ENCODE data around the gene SPATC1L.

The SPATC1L gene

GRCh38 chr21:46122758-46123683 is 61.2 kb downstream of the SPATC1L start:
- Histone ChIP-seq H3K36me3 (ENCODE audit: control insufficient read depth in 2 of 2, insufficient read depth in 2 of 2, low read length in 2 of 2) (peaks cover 3 to 13% of the 10 kb centered on the region in 2 donors), H3K27ac (ENCODE audit: low read depth in 2 of 2, low read length in 2 of 2) (no peak overlapping the region), H3K4me3 (ENCODE audit: low read length in 2 of 2) (no peak overlapping the region), H3K9me3 (ENCODE audit: control insufficient read depth in 2 of 2, low read length in 2 of 2) (no peaks in the 10 kb centered on the region), H3K4me1 (ENCODE audit: control insufficient read depth in 2 of 2, insufficient read depth in 2 of 2, low read length in 2 of 2) (no peaks in the 10 kb centered on the region), H3K9ac (ENCODE audit: low read depth in 1 of 2, low read length in 2 of 2) (no peak overlapping the region), H3K27me3 (ENCODE audit: control insufficient read depth in 2 of 2, insufficient read depth in 2 of 2, low read length in 2 of 2) (no peaks in the 10 kb centered on the region)

DNA sequence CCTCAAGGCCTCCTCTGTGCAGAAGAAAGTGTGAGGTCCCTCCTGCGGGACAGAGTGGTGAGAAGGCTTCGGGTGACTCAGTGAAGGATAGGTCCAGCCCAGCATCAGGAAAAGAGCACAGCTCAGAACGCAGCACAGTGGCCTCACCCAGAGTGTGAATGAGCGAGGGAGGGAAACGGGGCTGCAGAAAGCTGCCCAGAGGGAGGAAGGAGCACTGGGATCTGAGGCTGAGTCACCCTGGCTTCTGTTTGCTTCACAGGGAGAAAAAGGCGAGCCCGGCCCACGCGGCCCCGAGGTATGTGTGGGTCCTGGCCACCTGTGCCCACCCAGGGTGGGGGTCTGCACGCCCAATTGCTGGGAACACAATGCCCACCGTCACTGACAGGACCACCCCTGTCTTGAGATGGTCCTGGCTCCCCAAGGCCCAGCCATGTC is 62.0 kb downstream of the SPATC1L start:
- Histone ChIP-seq H3K4me3 (ENCODE audit: low read length in 2 of 2) (no peak overlapping the region), H3K9ac (ENCODE audit: low read depth in 1 of 2, low read length in 2 of 2) (no peak overlapping the region), H3K27ac (ENCODE audit: low read depth in 2 of 2, low read length in 2 of 2) (no peak overlapping the region), H3K36me3 (ENCODE audit: control insufficient read depth in 2 of 2, insufficient read depth in 2 of 2, low read length in 2 of 2) (peaks cover 3 to 14% of the 10 kb centered on the region in 2 donors), H3K9me3 (ENCODE audit: control insufficient read depth in 2 of 2, low read length in 2 of 2) (no peaks in the 10 kb centered on the region), H3K27me3 (ENCODE audit: control insufficient read depth in 2 of 2, insufficient read depth in 2 of 2, low read length in 2 of 2) (no peaks in the 10 kb centered on the region), H3K4me1 (ENCODE audit: control insufficient read depth in 2 of 2, insufficient read depth in 2 of 2, low read length in 2 of 2) (no peaks in the 10 kb centered on the region)

- Histone ChIP-seq H3K4me1 (ENCODE audit: control insufficient read depth in 2 of 2, insufficient read depth in 2 of 2, low read length in 2 of 2) (no peaks in the 10 kb centered on the region), H3K9ac (ENCODE audit: low read depth in 1 of 2, low read length in 2 of 2) (no peak overlapping the region), H3K4me3 (ENCODE audit: low read length in 2 of 2) (no peak overlapping the region), H3K9me3 (ENCODE audit: control insufficient read depth in 2 of 2, low read length in 2 of 2) (no peaks in the 10 kb centered on the region), H3K27me3 (ENCODE audit: control insufficient read depth in 2 of 2, insufficient read depth in 2 of 2, low read length in 2 of 2) (no peaks in the 10 kb centered on the region), H3K27ac (ENCODE audit: low read depth in 2 of 2, low read length in 2 of 2) (no peak overlapping the region), H3K36me3 (ENCODE audit: control insufficient read depth in 2 of 2, insufficient read depth in 2 of 2, low read length in 2 of 2) (peaks cover 3 to 14% of the 10 kb centered on the region in 2 donors)
These were observed 62.7 kb downstream of the SPATC1L start for GRCh38 chr21:46121286-46122221.

- Histone ChIP-seq H3K9me3 (ENCODE audit: control insufficient read depth in 2 of 2, low read length in 2 of 2) (no peaks in the 10 kb centered on the region), H3K27ac (ENCODE audit: low read depth in 2 of 2, low read length in 2 of 2) (no peak overlapping the region), H3K4me1 (ENCODE audit: control insufficient read depth in 2 of 2, insufficient read depth in 2 of 2, low read length in 2 of 2) (no peaks in the 10 kb centered on the region), H3K4me3 (ENCODE audit: low read length in 2 of 2) (no peak overlapping the region), H3K36me3 (ENCODE audit: control insufficient read depth in 2 of 2, insufficient read depth in 2 of 2, low read length in 2 of 2) (peaks cover 3 to 12% of the 10 kb centered on the region in 2 donors), H3K9ac (ENCODE audit: low read depth in 1 of 2, low read length in 2 of 2) (no peak overlapping the region), H3K27me3 (ENCODE audit: control insufficient read depth in 2 of 2, insufficient read depth in 2 of 2, low read length in 2 of 2) (no peaks in the 10 kb centered on the region)
These were observed 63.7 kb downstream of the SPATC1L start for GRCh38 chr21:46120301-46121285.

GRCh38 chr21:46119637-46120271 is 64.5 kb downstream of the SPATC1L start:
- Histone ChIP-seq H3K9ac (ENCODE audit: low read depth in 1 of 2, low read length in 2 of 2) (no peak overlapping the region), H3K4me3 (ENCODE audit: low read length in 2 of 2) (no peak overlapping the region), H3K36me3 (ENCODE audit: control insufficient read depth in 2 of 2, insufficient read depth in 2 of 2, low read length in 2 of 2) (peaks cover 3 to 12% of the 10 kb centered on the region in 2 donors), H3K27me3 (ENCODE audit: control insufficient read depth in 2 of 2, insufficient read depth in 2 of 2, low read length in 2 of 2) (no peaks in the 10 kb centered on the region), H3K27ac (ENCODE audit: low read depth in 2 of 2, low read length in 2 of 2) (no peak overlapping the region), H3K9me3 (ENCODE audit: control insufficient read depth in 2 of 2, low read length in 2 of 2) (no peaks in the 10 kb centered on the region), H3K4me1 (ENCODE audit: control insufficient read depth in 2 of 2, insufficient read depth in 2 of 2, low read length in 2 of 2) (no peaks in the 10 kb centered on the region)

DNA sequence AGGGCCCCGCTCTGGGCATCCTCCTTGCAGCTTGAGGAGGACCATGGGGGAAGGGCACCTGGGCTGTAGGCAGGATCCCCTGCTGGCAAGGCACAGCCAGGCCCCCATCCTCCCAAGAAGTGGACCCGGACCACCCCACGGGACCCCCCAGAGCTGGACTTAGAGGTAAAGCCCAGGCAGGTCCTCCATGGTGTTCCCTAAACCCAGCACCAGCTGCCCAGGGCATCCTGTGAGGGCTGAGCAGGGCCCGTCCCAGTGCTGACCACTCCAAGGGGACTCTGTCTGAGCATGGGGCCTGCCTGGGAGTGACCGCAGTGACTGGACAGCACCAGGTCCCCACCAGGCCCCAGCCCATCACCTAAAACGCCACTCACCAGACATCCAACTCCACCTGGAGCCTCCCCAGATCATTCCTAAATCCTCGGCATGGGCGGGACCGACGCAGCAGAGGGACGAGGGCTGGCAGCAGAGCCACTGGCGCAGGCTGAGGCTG is 65.1 kb downstream of the SPATC1L start:
- Histone ChIP-seq H3K9me3 (ENCODE audit: control insufficient read depth in 2 of 2, low read length in 2 of 2) (no peaks in the 10 kb centered on the region), H3K4me1 (ENCODE audit: control insufficient read depth in 2 of 2, insufficient read depth in 2 of 2, low read length in 2 of 2) (no peaks in the 10 kb centered on the region), H3K4me3 (ENCODE audit: low read length in 2 of 2) (no peak overlapping the region), H3K9ac (ENCODE audit: low read depth in 1 of 2, low read length in 2 of 2) (no peak overlapping the region), H3K36me3 (ENCODE audit: control insufficient read depth in 2 of 2, insufficient read depth in 2 of 2, low read length in 2 of 2) (peaks cover 3 to 9% of the 10 kb centered on the region in 2 donors), H3K27ac (ENCODE audit: low read depth in 2 of 2, low read length in 2 of 2) (no peak overlapping the region), H3K27me3 (ENCODE audit: control insufficient read depth in 2 of 2, insufficient read depth in 2 of 2, low read length in 2 of 2) (no peaks in the 10 kb centered on the region)

DNA sequence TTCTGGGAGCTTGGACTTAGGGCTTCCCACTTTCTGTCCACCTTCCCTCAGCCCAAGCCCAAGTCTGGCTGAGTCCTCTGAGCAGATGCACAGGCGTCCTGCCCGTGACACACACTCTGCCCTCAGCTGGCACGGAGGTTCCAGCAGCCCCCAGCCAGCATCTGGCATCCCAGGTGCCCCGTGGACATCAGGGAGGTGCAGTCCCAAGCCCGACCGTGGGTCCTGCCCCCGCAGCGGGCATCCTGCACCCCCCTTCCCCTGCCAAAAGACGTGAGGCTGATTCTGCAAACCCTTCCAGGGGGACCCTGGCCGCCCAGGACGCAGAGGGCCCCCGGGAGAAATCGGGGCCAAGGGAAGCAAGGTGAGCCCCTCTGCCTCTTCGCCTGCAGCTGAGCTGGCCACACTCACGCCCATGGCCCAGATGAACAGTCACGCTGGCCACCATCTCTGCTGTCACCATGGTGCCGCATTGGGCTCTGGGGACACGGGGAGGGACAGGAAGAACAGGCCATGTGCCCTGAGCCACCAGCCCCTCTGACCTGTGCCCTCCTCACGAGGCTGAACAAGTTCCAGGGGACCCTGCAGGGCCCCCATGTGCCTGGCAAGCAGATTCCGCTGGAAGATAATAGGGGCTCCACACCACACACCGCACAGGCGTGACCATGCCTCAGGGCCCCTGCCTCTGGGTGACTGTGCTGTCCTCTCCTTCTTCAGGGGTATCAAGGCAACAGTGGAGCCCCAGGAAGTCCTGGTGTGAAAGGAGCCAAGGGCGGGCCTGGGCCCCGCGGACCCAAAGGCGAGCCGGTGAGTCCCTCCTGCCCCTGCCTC is 65.7 kb downstream of the SPATC1L start:
- H3K9me3 ChIP-seq (ENCODE audit: control insufficient read depth in 2 of 2, low read length in 2 of 2), result no peaks in the 10 kb centered on the region
- no peaks in the 10 kb centered on the region for H3K27me3 ChIP-seq (ENCODE audit: control insufficient read depth in 2 of 2, insufficient read depth in 2 of 2, low read length in 2 of 2)
- peaks cover 3 to 8% of the 10 kb centered on the region in 2 donors for H3K36me3 ChIP-seq (ENCODE audit: control insufficient read depth in 2 of 2, insufficient read depth in 2 of 2, low read length in 2 of 2)
- H3K9ac ChIP-seq (ENCODE audit: low read depth in 1 of 2, low read length in 2 of 2), result no peak overlapping the region
- H3K27ac ChIP-seq (ENCODE audit: low read depth in 2 of 2, low read length in 2 of 2), result no peak overlapping the region
- H3K4me3 ChIP-seq (ENCODE audit: low read length in 2 of 2), result no peak overlapping the region
- H3K4me1 ChIP-seq (ENCODE audit: control insufficient read depth in 2 of 2, insufficient read depth in 2 of 2, low read length in 2 of 2), result no peaks in the 10 kb centered on the region

GRCh38 chr21:46117586-46118315 is 66.5 kb downstream of the SPATC1L start:
- H3K4me3 ChIP-seq (ENCODE audit: low read length in 2 of 2), result no peak overlapping the region
- H3K36me3 ChIP-seq (ENCODE audit: control insufficient read depth in 2 of 2, insufficient read depth in 2 of 2, low read length in 2 of 2), result peaks cover 7 to 8% of the 10 kb centered on the region in 2 donors
- no peak overlapping the region for H3K27ac ChIP-seq (ENCODE audit: low read depth in 2 of 2, low read length in 2 of 2)
- H3K27me3 ChIP-seq (ENCODE audit: control insufficient read depth in 2 of 2, insufficient read depth in 2 of 2, low read length in 2 of 2), result no peaks in the 10 kb centered on the region
- no peak overlapping the region for H3K9ac ChIP-seq (ENCODE audit: low read depth in 1 of 2, low read length in 2 of 2)
- no peaks in the 10 kb centered on the region for H3K9me3 ChIP-seq (ENCODE audit: control insufficient read depth in 2 of 2, low read length in 2 of 2)
- H3K4me1 ChIP-seq (ENCODE audit: control insufficient read depth in 2 of 2, insufficient read depth in 2 of 2, low read length in 2 of 2), result no peaks in the 10 kb centered on the region

Data from mucosa of rectum (tissue), 2 donors.